ENCODE data around the gene PARP16.

- TF ChIP-seq POLR2AphosphoS5 (IDR thresholded peaks at IDR 0.05; ENCODE audit: low read depth, low read length) (no peak), TAF1 (IDR thresholded peaks at IDR 0.05; ENCODE audit: borderline replicate concordance, low read depth, low read length) (no peak), POLR2A (IDR thresholded peaks at IDR 0.05; ENCODE audit: low read depth, low read length) (no peak)
Measured at GRCh38 chr15:65334586-65335231, 48.0 kb upstream of the PARP16 start.
